Endothelial cell of umbilical vein (primary cell): Measurements from ENCODE around the gene CTSD.

Source experiments
- EZH2 ChIP-seq: IDR thresholded peaks from 2 replicates; pipeline ENCODE4 v1.6.1; 2012; ENCODE audit warnings: borderline replicate concordance, low read depth, mild to moderate bottlenecking, moderate library complexity, low read length, inconsistent platforms; ENCODE audit not compliant: severe bottlenecking
- FOS ChIP-seq: IDR thresholded peaks from 2 replicates; pipeline ENCODE4 v1.6.1; 2011; ENCODE audit warnings: mild to moderate bottlenecking, low read length, moderate library complexity, borderline replicate concordance; ENCODE audit not compliant: insufficient read depth
- MYC ChIP-seq: IDR thresholded peaks from one replicate; pipeline ENCODE4 v1.6.1; 2011; ENCODE audit warnings: mild to moderate bottlenecking, low read depth, low read length
- POLR2A ChIP-seq: IDR thresholded peaks from 2 replicates; pipeline ENCODE4 v1.6.1; 2012; ENCODE audit warnings: low read depth, mild to moderate bottlenecking, control low read depth, low read length
- TF ChIP-seq, protein P1 (sequence below), 2 donors: IDR thresholded peaks; 1 replicate in 1 of 2; 2 replicates in 1 of 2; pipeline ENCODE4 v1.5.1; 2011; ENCODE audit warnings: low read length in 2 of 2, mild to moderate bottlenecking in 2 of 2, moderate library complexity in 2 of 2, control low read depth in 1 of 2, inconsistent platforms in 1 of 2, low read depth in 1 of 2; ENCODE audit not compliant: insufficient read depth in 1 of 2; ENCODE audit errors: extremely low read depth in 1 of 2
- TF ChIP-seq, protein P2 (sequence below): IDR thresholded peaks from 2 replicates; pipeline ENCODE4 v1.6.1; 2011; ENCODE audit not compliant: insufficient read depth, insufficient read length

DNA sequence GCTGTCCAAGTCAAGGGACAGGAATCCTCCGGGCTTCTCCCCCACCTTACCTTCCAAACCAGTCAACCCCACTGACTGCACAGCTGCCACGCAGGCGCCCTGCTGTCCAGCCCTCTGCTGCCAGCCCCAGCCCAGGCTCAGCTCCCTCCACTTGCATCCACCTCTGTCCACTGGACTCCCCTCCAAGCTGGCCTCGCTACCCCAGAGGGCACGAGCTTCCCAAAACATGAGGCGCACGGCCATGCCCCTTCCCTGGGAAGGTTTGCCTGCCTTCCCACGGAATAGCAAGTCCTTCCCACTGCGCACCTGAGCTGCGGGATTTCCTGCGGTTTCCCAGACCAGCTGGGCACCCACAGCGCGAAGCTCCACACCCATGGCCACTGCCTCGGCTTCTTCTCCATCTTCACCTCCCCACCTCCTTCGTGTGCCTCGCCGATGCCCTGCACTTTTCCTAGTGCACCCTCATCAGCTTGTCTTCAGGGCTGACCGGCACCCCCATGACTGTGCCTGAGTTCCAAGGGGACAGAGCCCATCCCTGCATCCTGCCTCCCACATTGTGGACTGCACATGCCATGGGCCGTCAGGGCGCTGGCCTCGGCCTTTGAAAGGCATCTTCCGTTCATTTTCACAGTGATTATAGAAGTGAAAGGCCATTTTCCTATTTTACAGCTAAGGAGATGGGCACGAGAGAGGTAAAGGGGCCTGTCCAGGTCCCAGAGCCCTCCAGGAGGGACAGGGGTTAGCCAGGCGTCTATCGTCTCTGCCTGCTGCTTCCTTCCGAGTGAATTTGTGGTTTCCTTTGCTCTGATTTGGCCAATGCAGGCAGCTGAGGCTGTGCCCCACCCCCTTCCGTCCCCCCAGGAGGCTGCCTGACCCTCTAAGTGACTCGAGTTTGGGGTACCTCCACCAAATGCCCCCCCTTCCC is 29.7 kb downstream of the CTSD start:
- TF ChIP-seq FOS (no peak), EZH2 (no peak), MYC (no peak), POLR2A (no peak)
- TF ChIP-seq, protein P1, sequence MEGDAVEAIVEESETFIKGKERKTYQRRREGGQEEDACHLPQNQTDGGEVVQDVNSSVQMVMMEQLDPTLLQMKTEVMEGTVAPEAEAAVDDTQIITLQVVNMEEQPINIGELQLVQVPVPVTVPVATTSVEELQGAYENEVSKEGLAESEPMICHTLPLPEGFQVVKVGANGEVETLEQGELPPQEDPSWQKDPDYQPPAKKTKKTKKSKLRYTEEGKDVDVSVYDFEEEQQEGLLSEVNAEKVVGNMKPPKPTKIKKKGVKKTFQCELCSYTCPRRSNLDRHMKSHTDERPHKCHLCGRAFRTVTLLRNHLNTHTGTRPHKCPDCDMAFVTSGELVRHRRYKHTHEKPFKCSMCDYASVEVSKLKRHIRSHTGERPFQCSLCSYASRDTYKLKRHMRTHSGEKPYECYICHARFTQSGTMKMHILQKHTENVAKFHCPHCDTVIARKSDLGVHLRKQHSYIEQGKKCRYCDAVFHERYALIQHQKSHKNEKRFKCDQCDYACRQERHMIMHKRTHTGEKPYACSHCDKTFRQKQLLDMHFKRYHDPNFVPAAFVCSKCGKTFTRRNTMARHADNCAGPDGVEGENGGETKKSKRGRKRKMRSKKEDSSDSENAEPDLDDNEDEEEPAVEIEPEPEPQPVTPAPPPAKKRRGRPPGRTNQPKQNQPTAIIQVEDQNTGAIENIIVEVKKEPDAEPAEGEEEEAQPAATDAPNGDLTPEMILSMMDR (IDR thresholded peaks at IDR 0.05; ENCODE audit: extremely low read depth in 1 of 2, insufficient read depth in 1 of 2, low read depth in 1 of 2, low read length in 2 of 2) = no peak
- TF ChIP-seq, protein P2, sequence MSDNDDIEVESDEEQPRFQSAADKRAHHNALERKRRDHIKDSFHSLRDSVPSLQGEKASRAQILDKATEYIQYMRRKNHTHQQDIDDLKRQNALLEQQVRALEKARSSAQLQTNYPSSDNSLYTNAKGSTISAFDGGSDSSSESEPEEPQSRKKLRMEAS = no peak
